Central memory CD8-positive, alpha-beta T cell (primary cell): ENCODE data around the gene ADGRD1.

Experiments used
- ATAC-seq: fragments of 150-1000 bp; cut with Tn5 transposase; replicated peaks from 2 replicates; pipeline ENCODE4 v1.10.0; 2022; ENCODE audit warnings: mild to moderate bottlenecking, moderate FRiP score, moderate number of reproducible peaks; ENCODE audit not compliant: poor library complexity, severe bottlenecking; ENCODE audit errors: extremely low read depth
- DNase-seq, 2 donors: peaks; one replicate each; pipeline ENCODE4 v3.0.0; 2021; ENCODE audit warnings: low spot score in 2 of 2
- H3K27ac Mint-ChIP-seq: one replicate; pipeline ENCODE4 v1.8.0; 2022; ENCODE audit warnings: low read depth, mild to moderate bottlenecking, moderate library complexity, mixed read lengths
- H3K27me3 Mint-ChIP-seq: one replicate; pipeline ENCODE4 v1.8.0; 2022; ENCODE audit warnings: mixed read lengths
- H3K36me3 Mint-ChIP-seq: one replicate; pipeline ENCODE4 v1.8.0; 2022; ENCODE audit warnings: mild to moderate bottlenecking, moderate library complexity, mixed read lengths; ENCODE audit not compliant: insufficient read depth
- H3K4me1 Mint-ChIP-seq: one replicate; pipeline ENCODE4 v1.8.0; 2022; ENCODE audit warnings: mixed read lengths
- H3K4me3 Mint-ChIP-seq: one replicate; pipeline ENCODE4 v1.8.0; 2022; ENCODE audit warnings: mild to moderate bottlenecking, moderate library complexity, mixed read lengths
- H3K9me3 Mint-ChIP-seq: one replicate; pipeline ENCODE4 v1.8.0; 2022; ENCODE audit warnings: mixed read lengths

Gene ADGRD1

DNA sequence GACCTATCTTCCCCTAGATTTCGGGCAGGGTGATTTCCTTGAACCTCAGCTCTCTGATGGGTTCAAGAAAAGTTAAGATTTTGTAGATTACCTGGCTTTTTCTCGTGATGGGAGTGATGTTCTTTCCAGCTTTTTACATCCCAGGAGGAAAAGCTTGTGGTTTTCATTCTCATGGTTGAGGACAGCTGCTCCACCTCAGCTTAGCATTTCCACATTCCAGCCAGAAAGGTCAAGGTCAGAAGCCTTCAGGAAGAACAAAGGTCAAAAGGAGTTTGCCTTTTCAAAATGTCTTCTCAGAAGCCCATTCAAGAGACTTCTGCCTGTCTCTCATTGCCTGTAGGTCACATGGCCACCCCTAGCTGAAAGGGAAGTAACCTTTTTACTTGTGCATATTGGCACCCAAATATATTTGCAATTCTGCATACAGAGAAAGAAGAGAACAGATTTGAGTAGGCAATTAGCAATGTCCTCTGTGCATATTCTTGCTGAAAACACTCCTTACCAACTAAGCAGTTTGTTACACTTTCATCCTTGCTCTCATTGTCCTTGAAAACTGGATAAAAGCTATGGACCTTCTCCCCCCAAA is 6.6 kb upstream of the ADGRD1 start:
- peaks cover 62% of the 10 kb centered on the region for H3K27me3 Mint-ChIP-seq
- no peaks in the 10 kb centered on the region for H3K4me1 Mint-ChIP-seq
- ATAC-seq: no peak
- no peak overlapping the region for H3K4me3 Mint-ChIP-seq
- peaks cover 2% of the 10 kb centered on the region for H3K36me3 Mint-ChIP-seq
- no peak overlapping the region for H3K27ac Mint-ChIP-seq
- DNase-seq: no peak
- H3K9me3 Mint-ChIP-seq: peaks cover 11% of the 10 kb centered on the region

DNA sequence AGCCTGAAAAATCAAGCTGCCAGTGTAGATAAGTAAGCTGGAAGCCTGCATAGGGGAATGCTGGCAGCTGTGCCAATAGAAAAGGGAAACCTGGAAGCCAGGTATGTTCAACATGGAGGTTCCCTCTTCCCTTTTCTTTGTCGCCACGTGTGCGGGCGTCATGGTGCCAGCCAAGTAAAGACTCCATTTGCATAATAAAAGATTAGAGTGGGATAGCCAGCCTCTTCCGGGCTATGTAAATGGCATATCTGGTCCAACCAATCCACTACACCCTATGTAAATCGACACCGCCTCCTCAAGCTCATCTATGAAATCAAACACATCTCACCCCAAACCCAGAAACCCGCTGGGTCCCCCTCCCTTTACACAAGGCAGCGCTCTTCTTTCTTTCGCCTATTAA is 5.6 kb upstream of the ADGRD1 start:
- Mint-ChIP-seq H3K36me3 (peaks cover 2% of the 10 kb centered on the region), H3K27ac (no peak overlapping the region), H3K4me1 (no peaks in the 10 kb centered on the region), H3K9me3 (peaks cover 11% of the 10 kb centered on the region), H3K4me3 (no peak overlapping the region), H3K27me3 (peaks cover 72% of the 10 kb centered on the region)
- no peak for ATAC-seq
- DNase-seq: no peak

GRCh38 chr12:130948751-130949150 is 5.0 kb upstream of the ADGRD1 start:
- Mint-ChIP-seq H3K4me1 (no peaks in the 10 kb centered on the region), H3K36me3 (peaks cover 2% of the 10 kb centered on the region), H3K27ac (no peak overlapping the region), H3K27me3 (peaks cover 78% of the 10 kb centered on the region), H3K9me3 (peaks cover 11% of the 10 kb centered on the region), H3K4me3 (no peak overlapping the region)
- ATAC-seq (no peak), DNase-seq (no peak)

GRCh38 chr12:130949806-130950205 is 3.9 kb upstream of the ADGRD1 start:
- Mint-ChIP-seq H3K27ac (no peak overlapping the region), H3K9me3 (peaks cover 5% of the 10 kb centered on the region), H3K4me3 (no peak overlapping the region), H3K4me1 (no peaks in the 10 kb centered on the region), H3K27me3 (peaks cover 72% of the 10 kb centered on the region), H3K36me3 (peaks cover 2% of the 10 kb centered on the region)
- ATAC-seq (no peak), DNase-seq (no peak)

DNA sequence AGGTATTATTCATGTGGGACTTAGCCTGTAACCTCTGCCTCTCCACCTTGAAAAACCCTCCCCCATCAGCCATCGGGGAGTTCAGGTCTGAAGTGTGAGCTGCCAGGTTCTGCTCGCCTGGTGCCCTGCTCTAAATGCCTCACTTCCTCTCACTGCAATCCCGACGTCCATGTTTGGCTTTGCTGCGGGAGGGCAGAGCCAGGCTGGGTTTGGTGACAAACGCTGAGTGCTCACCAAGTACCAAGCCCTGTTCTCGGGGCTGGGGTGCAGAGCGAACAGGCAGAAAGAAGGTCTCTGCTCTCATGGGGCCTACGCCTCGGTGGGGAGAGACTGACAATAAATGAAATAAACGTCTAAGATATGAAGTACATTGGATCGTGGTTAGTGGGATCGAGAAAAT is 2.1 kb upstream of the ADGRD1 start:
- Mint-ChIP-seq H3K4me1 (no peaks in the 10 kb centered on the region), H3K9me3 (no peaks in the 10 kb centered on the region), H3K27ac (no peak overlapping the region), H3K36me3 (peaks cover 2% of the 10 kb centered on the region), H3K4me3 (no peak overlapping the region), H3K27me3 (peaks cover 55% of the 10 kb centered on the region)
- ATAC-seq: no peak
- DNase-seq: no peak

GRCh38 chr12:130952171-130952954 is 1.3 kb upstream of the ADGRD1 start:
- ATAC-seq: no peak
- Mint-ChIP-seq H3K36me3 (peaks cover 2% of the 10 kb centered on the region), H3K27me3 (peaks cover 55% of the 10 kb centered on the region), H3K4me1 (no peaks in the 10 kb centered on the region), H3K27ac (no peak overlapping the region), H3K9me3 (no peaks in the 10 kb centered on the region), H3K4me3 (no peak overlapping the region)
- no peak for DNase-seq

GRCh38 chr12:130954544-130954831 is 781 bp downstream of the ADGRD1 start:
- peaks cover 42% of the 10 kb centered on the region for H3K27me3 Mint-ChIP-seq
- ATAC-seq (no peak), DNase-seq (no peak)
- H3K36me3 Mint-ChIP-seq: peaks cover 2% of the 10 kb centered on the region
- no peak overlapping the region for H3K27ac Mint-ChIP-seq
- H3K4me1 Mint-ChIP-seq: no peaks in the 10 kb centered on the region
- no peaks in the 10 kb centered on the region for H3K9me3 Mint-ChIP-seq
- no peak overlapping the region for H3K4me3 Mint-ChIP-seq

- Mint-ChIP-seq H3K27ac (no peak overlapping the region), H3K4me1 (no peaks in the 10 kb centered on the region), H3K36me3 (peaks cover 2% of the 10 kb centered on the region), H3K27me3 (peaks cover 36% of the 10 kb centered on the region), H3K9me3 (no peaks in the 10 kb centered on the region), H3K4me3 (no peak overlapping the region)
- ATAC-seq (no peak), DNase-seq (no peak)
Measured at GRCh38 chr12:130955238-130955816, 1.6 kb downstream of the ADGRD1 start.

- no peak for ATAC-seq
- Mint-ChIP-seq H3K27me3 (peaks cover 41% of the 10 kb centered on the region), H3K36me3 (peaks cover 2% of the 10 kb centered on the region), H3K27ac (no peak overlapping the region), H3K4me3 (no peak overlapping the region), H3K9me3 (no peaks in the 10 kb centered on the region), H3K4me1 (no peaks in the 10 kb centered on the region)
- no peak for DNase-seq
Measured at GRCh38 chr12:130956009-130956408, 2.3 kb downstream of the ADGRD1 start.

DNA sequence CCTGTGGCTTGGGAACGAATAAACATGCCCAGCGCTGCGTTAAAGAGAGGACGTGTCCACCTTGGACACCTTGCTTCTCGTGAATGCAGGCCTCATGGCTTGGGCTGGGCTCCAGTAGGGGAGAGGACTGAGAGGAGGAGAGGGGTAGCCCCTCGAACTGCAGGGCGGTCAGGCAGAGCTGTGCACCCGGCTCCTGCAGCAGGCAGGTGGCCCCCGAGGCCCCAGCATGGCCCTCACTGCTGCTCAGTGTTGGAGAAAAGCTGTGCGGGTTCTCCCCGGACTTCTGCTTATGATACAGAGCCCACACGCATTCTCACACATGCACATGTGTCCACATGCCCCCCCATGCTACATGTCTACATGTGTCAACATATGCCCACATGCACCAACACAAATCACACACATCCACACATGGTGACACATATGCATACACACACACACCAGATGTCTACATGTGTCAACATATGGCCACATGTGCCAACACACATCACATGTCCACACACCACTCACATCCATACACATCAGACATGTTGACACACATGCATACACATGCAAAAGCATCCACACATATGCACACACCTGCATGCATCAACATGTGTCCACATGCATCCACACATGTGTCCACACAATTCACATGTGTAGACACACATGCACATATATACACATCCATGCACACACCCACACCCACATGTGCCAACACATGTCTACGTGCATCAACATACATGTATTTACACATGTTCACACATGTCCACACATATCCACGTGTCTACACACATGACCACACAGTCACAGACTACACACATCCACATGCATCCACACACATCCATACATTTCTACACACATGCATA is 3.0 kb downstream of the ADGRD1 start:
- peaks cover 41% of the 10 kb centered on the region for H3K27me3 Mint-ChIP-seq
- no peak for DNase-seq
- H3K27ac Mint-ChIP-seq: no peak overlapping the region
- H3K4me3 Mint-ChIP-seq: no peak overlapping the region
- H3K36me3 Mint-ChIP-seq: peaks cover 1% of the 10 kb centered on the region
- H3K9me3 Mint-ChIP-seq: no peaks in the 10 kb centered on the region
- no peak for ATAC-seq
- H3K4me1 Mint-ChIP-seq: no peaks in the 10 kb centered on the region

GRCh38 chr12:130957304-130957621 is 3.6 kb downstream of the ADGRD1 start:
- H3K9me3 Mint-ChIP-seq: no peaks in the 10 kb centered on the region

DNA sequence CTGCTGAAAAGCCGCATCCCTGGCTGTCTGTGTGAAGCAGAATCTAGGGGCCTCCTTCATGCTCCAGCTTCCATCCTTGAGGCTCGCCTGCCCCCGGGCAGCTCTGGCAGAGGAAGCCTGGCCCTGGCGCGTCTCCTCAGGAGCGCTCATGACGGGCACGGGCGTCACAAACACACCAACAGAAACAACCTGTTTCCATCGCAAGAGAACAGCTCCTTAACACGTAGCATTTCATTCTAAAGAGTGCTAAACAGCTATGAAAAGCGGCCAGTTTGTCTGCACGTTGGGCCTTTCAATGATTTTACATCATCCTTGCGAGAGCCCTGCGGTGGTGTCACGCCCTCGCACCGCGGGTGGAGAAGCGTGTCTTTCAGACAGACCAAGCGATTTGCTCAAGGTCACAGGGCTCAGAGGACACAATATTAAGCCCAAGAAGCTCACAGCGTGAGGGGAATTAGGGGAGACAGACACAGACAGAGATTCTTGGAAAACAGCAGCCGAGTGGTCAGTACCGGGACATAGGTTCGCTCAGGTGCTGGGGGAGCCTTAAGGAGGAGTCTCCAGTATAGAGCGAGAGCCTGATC is 4.9 kb downstream of the ADGRD1 start:
- no peaks in the 10 kb centered on the region for H3K9me3 Mint-ChIP-seq
- H3K27ac Mint-ChIP-seq: no peak overlapping the region
- DNase-seq: no peak
- H3K36me3 Mint-ChIP-seq: no peaks in the 10 kb centered on the region
- no peaks in the 10 kb centered on the region for H3K4me1 Mint-ChIP-seq
- ATAC-seq: no peak
- H3K27me3 Mint-ChIP-seq: peaks cover 31% of the 10 kb centered on the region
- no peak overlapping the region for H3K4me3 Mint-ChIP-seq

More at GRCh38 chr12:130957304-130957621, 3.6 kb downstream of the ADGRD1 start:
- no peaks in the 10 kb centered on the region for H3K4me1 Mint-ChIP-seq
- no peak overlapping the region for H3K4me3 Mint-ChIP-seq
- peaks cover 41% of the 10 kb centered on the region for H3K27me3 Mint-ChIP-seq
- H3K36me3 Mint-ChIP-seq: no peaks in the 10 kb centered on the region
- no peak for ATAC-seq
- H3K27ac Mint-ChIP-seq: no peak overlapping the region
- DNase-seq: no peak
